Measurements from ENCODE around the gene SPON1.

GRCh38 chr11:14258221-14258935 lies 295.9 kb downstream of the SPON1 start:
- TF ChIP-seq POLR2A (IDR thresholded peaks at IDR 0.05) (no peak), CTCF (IDR thresholded peaks at IDR 0.05) (no peak)
